GM18858 (cell line): Measurements from ENCODE around the gene ATF4.
"Not testable (repeated sequence)": the region's sequence is repeated elsewhere in the genome, so short reads cannot be mapped to it uniquely, and the experiment has no call there.

ENCODE experiments used
- ATAC-seq: cut with Tn5 transposase; IDR thresholded peaks from one replicate; pipeline ENCODE4 v1.9.1; 2021; ENCODE audit not compliant: unreplicated experiment

Gene ATF4

GRCh38 chr22:39489094-39490068 lies 31.0 kb upstream of the ATF4 start:
- no peak for ATAC-seq

DNA sequence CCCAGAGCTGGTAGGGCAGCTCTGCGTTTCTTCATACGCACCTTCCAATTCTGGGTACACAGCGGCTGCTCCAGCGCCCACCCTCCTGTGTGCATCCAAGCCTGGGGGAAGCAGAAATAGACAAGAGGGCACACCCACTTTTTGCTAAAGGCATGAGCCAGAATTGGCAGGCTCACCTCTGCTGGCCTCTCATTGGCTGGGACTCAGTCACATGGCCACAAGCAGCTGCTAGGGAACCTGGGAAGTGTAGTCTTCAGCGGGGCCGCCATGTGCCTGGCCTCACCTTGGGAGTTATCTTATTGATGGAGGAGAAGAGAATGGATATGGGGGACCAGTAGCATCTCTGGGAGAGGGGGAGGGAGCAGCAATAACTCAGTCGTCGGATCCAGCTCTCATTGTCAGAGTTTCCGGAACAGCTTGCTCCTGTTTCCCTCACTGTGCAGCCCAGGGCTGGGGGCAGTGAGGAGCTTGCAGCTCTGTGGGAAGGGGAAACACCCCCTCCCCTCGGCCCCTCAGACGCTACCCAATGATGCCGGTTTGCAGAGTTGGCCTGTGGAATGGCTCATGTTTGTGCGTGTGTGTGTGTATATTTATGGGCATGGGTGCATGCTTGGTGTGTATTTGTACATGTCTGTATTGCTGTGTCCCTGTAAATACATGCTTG lies 30.1 kb upstream of the ATF4 start:
- peak; percentile 63 for ATAC-seq

DNA sequence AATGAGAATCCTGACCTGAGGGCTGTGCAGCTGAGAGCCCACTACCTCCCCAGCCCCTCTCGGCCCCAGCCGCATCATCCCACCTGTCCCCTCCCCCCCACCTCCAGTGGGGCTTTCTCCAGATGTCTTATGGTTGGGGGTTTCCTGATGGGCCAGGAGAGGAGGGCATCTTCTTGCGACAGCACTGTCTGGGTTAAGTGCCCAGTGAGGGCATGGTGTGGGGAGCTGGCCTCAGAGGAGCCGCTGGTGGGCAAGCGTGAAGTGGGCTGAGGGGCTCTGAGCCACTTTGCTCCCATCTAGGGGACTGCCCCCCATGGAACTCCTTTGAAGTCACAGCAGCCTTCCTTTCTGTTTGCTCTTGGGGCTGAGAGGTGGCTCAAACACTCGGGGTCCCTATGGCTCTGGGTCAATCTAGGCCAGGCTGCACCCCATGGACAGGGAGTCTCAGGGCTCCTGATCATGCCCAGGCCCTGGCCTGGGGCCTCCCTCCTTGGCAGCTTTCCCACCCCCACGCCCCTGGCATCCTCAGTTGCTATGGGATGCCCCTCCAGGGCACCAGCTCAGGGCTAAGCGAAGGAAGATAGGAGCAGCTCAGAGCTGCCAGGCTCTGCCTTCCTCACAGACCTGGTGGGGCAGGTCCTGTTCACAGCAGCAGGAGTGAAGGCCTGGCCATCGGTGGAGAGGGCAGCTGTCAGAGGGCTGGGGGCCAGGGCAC lies 29.2 kb upstream of the ATF4 start:
- ATAC-seq, result no peak

DNA sequence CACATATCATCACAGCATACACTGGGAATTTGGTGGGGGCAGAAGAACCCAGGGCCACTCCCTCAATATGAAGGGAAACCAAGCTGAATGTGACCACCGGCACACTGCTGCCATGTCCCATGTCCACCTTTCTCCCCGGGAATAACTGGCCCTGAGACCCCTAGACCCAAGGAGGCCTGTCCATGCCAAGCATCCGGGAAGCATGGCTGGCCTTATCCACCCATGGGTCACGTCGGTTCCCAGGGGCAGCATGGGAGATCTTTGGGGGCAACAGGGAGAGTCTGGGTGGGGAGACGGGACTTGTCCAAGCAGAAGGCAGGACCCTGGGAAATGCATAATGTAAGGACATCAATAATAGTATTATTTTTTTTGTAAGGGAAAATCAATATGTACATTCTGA lies 28.7 kb upstream of the ATF4 start:
- no peak for ATAC-seq

DNA sequence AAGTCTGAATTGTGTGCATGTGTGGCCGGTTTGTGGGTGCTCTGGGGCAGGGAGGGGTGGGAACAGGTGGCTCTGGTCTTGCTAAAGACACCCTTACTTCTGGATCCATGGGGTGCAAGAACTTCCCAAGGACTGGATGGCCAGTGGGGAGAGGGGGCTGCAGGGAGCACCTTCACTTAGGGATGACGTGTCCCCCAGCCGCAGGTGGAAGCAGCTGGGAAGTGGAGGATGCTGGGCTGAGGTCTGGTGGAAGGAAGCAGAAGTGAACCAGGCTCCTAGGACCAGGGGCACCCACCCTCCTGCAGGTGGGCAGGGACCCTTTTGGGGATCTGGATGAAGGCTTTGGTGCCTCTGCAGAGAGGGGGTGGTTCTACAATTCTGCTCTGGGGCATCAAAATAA lies 28.2 kb upstream of the ATF4 start:
- no peak for ATAC-seq

DNA sequence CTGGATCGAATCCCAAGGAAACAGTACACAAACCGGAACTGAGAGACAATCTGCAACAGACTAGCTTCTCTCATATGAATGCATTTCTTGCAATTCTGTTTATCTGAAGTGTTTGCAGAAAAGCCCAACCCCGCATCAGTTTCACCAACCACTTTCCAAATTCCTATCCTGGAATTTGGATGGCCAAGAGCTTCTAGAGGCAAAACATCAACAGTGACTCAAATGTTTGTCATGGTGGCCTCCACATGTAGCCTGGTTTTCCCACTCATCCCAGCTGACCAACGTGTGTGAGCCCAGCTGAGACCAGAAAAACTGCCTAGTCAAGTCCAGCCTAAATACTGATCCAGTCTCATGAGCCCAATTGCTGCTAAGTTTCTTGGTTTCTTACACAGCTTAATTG lies 26.6 kb upstream of the ATF4 start:
- ATAC-seq, result no peak

GRCh38 chr22:39494471-39495120 lies 25.8 kb upstream of the ATF4 start:
- ATAC-seq, result no peak

DNA sequence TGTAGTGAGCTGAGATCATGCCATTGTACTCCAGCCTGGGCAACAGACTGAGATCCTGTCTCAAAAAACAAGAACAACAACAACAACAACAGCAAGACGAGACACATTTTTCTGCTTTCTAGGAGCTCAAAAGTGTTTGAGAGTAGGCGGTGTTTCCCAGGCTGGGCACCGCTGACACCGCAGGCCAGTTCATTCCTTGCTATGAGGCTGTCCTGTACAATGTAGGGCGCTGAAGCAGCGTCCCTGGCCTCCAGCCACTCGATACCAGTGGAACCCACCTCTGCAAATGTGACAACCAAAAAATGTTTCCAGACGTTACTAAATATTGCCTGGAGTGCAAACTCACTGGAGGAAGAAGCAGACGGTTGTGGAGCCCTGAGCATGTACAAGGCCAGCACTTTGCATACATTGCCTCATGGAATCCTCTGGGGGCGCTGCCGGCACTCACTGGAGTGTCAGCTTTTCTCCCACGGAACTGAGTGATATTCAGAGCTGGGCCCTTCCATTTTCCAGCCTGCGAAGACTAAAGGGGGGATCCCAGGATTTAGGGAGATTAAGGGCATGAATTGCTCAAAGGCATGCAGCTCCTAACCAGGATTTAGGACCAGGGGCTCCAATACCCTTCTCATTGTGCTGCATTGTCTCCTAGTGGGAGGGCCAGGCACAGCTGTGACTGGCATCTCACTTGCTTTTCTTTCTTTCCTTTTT lies 24.1 kb upstream of the ATF4 start:
- ATAC-seq, result no peak

DNA sequence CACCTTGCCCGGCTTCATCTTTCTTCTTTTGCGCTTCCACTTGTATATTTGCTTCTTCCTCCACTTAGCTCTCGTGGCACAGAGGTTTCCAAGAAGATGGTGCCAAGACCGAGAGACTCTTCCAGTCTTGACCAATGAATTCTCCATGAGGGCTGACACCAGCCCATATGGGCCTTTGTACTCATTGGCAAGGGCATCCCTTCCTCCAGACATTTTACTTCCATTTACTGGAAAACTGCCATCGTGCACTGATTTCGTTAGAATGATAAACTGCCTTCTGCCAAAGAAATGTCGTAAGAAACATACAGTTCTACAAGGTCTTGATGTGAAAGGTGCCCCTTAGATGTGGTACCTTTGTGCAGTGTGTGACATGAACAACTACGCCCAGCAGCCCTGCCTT lies 22.9 kb upstream of the ATF4 start:
- ATAC-seq, result no peak

DNA sequence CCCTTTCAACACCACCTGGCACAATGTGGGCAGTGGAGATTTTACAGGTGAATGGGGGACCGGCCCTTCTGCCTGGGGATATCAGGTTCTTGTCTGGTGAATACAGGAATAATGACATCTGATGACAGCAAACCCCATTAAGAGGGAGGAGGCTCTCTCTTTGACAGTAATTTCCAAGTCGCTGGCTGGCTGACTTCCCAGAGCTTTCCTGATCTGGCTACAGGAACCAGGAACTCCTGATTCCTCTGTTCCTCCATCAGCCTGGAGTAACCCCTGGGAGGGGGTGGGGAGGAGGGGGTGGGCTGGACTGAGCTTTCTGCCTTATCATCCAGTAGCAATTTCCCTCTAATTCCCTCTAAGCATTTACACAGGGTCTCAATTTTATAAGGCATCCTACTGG lies 22.0 kb upstream of the ATF4 start:
- ATAC-seq, result no peak

- ATAC-seq, result no peak
Measured at GRCh38 chr22:39498802-39499201, 21.6 kb upstream of the ATF4 start.

DNA sequence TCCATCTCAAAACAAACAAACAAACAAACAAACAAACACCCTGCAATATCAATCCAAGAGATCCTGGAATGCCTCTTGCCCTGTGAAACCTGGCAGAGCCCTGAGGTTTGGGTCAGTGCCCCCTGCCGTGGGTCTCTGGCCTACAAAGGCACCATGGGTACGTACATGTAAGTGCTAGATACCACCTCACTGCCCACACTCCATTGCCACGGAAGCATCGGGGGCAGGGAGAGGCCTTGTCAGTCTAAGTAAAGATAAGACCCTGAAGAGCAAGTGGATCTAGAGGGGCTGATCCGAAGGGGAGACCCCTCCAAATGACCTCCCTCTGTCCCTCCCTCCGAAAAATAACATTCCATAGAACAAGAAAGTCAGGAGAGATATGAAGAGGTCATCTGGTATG lies 20.3 kb upstream of the ATF4 start:
- ATAC-seq, result no peak

DNA sequence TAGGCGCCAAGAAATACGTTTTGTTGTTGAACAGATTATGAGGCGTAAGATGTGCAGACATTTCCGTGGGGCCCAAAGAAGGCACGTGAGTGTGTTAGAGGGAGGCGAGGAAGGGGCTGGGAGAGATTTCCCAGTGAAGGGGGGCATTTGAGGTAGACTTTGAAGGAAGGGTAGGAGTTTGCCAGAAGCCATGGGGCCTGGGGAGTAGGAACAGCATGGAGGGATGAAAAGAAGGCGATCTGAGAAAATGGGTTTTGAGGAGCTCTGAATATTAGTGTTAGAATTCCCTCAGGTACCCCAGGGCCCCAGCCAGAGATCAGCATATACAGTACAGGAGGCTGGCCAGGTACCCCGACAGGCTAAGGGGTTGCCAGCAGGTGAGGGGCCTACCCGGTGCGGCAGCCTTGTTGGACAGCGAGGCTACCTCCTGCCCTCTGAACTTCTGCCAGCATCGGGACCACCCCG lies 18.7 kb upstream of the ATF4 start:
- ATAC-seq, result no peak

GRCh38 chr22:39502109-39502788 lies 18.1 kb upstream of the ATF4 start, which contains the start of gene MIEF1:
Gene MIEF1 (plus strand): TSS chr22:39502290. CDS start chr22:39511295, 9,005 bp downstream.
- ATAC-seq, result peak; percentile 79

DNA sequence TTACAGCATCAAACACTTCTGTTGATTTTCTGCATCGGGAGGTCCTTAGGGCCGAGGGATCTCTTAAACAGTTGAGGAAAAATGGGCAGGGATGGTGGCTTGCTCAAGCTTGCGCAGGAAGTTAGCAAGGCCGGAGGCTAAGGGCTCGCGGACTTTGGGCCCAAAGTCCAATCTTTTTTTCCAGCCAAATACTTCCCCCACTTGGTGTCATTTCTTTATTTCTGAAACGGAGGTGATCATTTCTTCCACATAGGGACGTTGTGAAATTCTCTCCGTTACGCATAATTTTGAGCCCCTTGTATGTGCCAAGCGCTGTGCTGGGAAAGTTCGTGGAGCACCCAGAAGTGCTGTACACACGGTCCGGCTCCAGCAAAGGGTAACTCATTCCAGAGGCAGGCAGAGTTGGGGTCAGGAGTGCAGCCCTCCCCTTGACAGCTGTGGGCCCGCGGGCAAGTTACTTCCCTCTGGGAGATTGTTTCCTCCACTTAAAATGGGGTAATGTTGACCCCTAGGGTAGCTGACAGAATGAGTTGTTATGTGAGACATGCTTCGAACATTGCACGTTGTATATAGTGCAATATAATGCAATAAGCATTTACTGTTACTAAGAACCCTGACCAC lies 17.5 kb upstream of the ATF4 start:
- no peak for ATAC-seq

- no peak for ATAC-seq
Measured at GRCh38 chr22:39503630-39504029, 16.7 kb upstream of the ATF4 start.

GRCh38 chr22:39504071-39504470 lies 16.3 kb upstream of the ATF4 start:
- ATAC-seq, result no peak

DNA sequence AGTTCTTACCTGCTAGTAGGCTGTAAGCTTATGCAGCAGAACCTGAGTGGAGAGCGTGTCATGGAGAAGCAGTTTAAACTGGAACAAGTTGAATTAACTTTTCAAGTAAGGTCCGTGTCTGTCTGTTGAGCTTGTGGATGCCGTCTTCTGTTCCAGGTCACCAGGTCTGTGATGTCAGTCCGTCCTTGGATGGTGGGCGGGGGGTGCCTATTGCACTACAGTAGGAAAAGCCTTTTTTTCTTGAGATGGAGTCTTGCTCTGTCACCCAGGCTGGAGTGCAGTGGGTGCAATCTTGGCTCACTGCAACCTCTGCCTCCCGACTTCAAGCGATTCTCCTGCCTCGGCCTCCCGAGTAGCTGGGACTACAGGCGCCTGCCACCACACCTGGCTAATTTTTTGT lies 13.3 kb upstream of the ATF4 start:
- ATAC-seq, result not testable (repeated sequence)

DNA sequence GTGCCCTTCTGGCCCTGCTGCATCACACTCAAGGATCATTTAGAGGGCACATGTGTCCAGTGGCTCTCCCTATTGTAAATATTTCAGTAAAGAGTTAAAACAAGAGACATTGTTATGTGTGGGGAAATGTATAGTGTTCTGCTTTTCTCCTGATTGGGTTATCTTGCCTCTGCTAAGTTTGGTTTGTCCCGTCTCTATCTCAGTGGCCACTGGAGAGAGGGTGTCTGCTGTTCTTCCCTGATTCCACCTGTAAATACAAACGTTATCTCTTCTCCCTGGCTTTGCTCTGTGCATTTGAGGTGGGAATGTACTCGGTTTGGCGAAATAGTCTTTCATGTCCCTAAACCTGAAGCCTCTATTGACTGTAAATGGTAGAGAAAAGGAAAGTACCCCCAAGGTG lies 12.0 kb upstream of the ATF4 start:
- ATAC-seq, result no peak
